NCI-H2171 treated with DMSO at 0.1 percent for 48 hours (cell line): ENCODE data around the gene C16orf87.

ENCODE experiments used
- DNase-seq: peaks from one replicate; lab custom pipeline; 2025; lab: John Stamatoyannopoulos, UW

C16orf87 gene

DNA sequence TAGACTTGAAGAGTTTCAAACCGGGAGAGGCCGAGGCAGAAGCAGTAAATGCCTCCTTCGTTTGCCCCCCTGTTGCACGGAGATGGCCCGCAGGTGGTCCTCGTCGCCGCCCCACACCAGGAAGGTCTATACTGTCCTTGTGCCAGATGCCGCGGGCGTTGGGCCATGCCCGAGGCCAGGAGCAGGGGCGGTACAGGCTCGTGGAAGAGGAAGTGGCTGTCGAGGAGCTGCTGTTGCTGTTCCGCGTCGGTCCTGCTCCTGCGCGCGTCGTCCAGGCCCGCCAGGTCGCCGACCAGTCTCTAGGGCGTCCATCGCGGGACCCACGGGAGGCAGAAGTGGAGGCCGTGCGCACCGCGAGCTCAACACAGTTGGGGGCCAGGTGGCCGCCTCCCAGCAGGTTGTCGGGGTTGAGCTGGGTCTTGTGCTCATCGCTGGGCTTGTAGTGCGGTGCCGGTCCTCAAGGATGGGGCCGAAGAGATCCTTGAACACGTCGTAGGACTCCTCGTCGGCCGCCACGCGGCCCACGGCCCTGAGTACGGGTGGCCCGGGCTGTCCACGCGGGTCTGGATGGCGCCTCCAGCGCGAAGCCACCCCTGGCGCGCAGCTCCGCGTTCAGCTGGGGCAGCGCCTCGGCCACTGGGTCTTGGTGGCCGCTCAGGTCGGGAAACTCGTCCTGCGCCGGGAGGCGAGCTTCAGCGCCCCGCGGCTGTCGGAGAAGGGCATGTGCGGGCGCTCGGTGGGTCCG lies 13.1 kb upstream of the C16orf87 start:
- DNase-seq = no peak

- no peak for DNase-seq
Observed at GRCh38 chr16:46842192-46842895, 11.4 kb upstream of the C16orf87 start.

DNA sequence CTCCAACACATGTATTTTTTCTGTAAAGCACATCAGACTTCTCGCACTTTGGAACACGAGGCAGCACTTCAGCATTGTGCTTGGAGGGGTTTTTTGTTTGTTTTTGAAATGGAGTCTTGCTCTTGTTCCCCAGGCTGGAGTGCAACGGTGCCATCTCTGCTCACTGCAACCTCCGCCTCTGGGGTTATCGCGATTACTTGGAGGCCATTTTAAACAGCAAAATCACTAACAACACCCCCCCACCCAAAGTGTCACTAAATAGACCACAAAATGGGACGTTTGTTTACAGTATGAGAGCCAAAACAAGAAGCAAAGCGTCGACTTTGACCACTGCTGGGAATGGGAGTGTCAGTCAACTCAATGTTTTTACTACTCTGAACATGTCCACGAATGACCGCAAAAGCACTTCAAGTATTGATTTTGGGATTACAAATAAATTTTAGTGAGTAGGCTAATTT lies 9.0 kb upstream of the C16orf87 start:
- DNase-seq = no peak

GRCh38 chr16:46836534-46837530 lies 5.9 kb upstream of the C16orf87 start:
- DNase-seq = no peak

- no peak for DNase-seq
Observed at GRCh38 chr16:46833460-46833800, 2.5 kb upstream of the C16orf87 start.

DNA sequence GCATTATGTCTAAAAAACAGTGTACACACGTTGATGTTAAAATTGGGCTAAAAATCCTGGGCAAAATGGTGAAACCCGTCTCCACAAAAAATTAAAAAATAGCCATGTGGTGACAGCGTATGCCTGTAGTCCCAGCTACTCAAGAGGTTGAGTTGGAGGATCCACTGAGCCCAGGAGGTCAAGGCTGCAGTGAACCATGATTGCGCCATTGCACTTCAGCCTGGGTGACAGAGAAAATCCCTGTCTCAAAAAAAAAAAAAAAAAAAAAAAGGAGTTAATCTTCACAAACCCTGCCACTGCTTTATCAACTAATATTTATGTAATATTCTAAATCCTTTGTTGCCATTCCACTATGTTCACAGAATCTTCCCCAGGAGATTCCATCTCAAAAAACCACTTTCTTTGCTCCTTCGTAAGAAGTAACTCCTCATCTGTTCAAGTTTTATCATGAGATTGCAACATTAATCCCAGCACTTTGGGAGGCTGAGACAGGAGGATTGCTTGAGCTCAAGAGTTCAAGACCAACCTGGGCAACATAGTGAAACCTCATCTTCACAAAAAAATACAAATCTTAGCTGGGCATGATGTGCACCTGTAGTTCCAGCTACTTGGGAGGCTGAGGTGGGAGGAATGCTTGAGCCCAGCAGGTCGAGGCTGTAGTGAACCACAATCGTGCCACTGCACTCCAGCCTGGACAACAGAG lies 1.9 kb upstream of the C16orf87 start:
- no peak for DNase-seq

- DNase-seq = no peak
Observed at GRCh38 chr16:46830417-46830901, 521 bp downstream of the C16orf87 start.

DNA sequence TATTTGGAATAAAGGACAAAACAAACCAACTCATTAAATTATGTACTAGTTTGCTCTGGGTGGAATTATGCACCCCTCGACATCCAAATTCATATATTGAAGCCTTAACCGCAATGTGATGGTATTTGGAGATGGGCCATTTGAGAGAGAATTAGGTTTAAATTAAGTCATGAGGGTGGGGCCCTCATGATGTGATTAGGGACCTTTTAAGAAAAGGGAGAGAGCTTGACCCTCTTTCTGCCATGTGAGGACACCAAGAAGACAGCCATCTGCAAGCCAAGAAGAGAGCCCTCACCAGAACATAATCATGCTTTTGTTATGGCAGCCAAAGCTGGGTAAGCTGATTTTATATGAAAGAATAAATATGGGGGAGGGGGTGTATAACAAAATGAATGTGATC lies 2.0 kb downstream of the C16orf87 start:
- no peak for DNase-seq

- no peak for DNase-seq
Observed at GRCh38 chr16:46828292-46828691, 2.7 kb downstream of the C16orf87 start.

GRCh38 chr16:46826631-46827030 lies 4.3 kb downstream of the C16orf87 start:
- no peak for DNase-seq

DNA sequence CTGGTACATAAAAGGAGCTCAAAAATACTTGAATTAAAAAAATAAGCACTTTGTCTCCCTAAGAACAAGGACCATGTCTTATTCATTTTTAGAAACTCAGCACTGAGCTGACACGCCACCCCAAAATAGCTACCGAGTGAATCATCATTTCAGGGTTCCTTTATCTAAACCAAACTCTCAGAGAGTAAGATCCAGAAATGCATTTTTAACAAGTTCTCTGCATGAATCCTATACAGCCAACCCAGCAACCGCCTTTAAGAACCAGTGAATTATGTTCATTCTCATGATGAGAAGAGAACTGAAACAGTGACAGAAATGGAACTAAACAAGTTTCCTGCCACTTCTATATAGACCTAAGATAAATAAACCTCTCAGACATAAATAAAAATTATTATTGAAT lies 8.7 kb downstream of the C16orf87 start:
- DNase-seq = no peak

DNA sequence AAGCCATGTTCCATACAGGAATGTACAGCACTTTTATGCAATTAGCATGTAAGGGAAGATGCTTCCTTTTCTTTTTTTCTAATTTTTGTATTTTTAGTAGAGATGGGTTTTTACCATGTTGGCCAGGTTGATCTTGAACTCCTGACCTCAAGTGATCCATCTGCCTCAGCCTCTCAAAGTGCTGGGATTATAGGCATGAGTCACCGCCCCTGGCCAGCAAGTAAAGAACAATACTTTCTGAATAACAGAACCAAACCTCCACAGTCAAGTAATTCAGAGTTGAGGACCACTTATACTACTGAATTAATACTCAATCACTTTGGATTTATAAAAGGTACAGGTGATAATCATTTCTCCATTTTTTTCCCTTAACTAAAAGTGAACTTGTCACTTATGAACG lies 13.0 kb downstream of the C16orf87 start:
- DNase-seq = no peak

DNA sequence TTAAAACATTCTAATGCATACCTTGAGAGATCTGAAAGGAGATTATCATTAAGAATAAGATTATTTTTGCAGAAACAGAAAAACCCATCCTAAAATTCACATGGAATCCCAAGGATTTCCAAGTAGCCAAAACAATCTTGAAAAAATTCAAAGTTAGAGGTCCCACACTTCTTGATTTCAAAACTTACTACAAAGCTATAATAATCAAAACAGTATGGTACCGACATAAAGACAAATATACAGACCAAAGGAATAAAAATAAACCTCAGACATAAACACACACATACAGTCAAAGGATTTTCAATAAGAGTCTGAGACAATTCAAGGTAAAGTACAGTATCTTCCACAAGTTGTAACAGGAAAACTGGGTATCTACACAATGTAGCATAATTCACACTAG lies 16.2 kb downstream of the C16orf87 start:
- DNase-seq = no peak

DNA sequence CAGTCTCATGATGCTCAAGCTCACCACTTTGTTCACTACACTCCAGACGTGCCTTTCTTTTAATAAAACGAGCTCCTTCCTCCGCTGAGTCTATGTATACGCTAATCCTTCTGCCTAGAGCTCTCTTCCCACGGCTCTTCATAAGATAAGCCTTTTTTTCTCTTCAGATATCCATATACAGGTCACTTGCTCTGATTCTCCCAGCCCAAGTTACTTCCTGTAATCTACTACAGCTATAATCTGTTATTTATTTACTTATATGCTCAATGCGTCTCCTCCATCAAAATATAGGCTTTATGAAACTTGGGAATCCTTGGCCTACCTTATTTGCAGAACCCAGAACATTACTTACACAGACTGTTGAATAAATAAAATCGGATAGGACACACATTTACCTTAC lies 17.4 kb downstream of the C16orf87 start:
- no peak for DNase-seq

- no peak for DNase-seq
Observed at GRCh38 chr16:46812781-46813540, 18.0 kb downstream of the C16orf87 start.

GRCh38 chr16:46811682-46812081 lies 19.3 kb downstream of the C16orf87 start:
- no peak for DNase-seq

- no peak for DNase-seq
Observed at GRCh38 chr16:46808997-46809396, 22.0 kb downstream of the C16orf87 start.

- DNase-seq = no peak
Observed at GRCh38 chr16:46807336-46807735, 23.6 kb downstream of the C16orf87 start.

DNA sequence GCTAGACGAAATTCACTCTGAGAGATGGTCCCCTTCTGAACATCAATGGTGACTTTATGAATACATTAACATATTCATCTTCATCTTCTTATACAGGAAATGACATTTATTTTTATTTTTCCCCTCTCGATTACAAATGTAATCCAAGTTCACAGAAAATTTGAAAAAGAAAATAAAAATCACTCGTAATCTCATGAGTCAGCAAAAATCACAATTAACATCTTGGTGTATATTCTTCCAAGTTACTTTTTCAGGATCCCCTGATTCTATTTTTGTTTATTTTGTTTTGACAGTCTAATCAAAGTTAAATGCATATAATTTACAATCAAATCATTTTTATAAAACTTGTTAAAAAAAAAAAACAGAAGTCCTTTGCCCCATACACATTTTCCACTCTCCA lies 27.6 kb downstream of the C16orf87 start:
- DNase-seq = no peak

- DNase-seq = peak; percentile 54
Observed at GRCh38 chr16:46801428-46802049, 29.4 kb downstream of the C16orf87 start.
